GM18520 (cell line): ENCODE data around the gene SLC29A3.
"Not testable (repeated sequence)": the region's sequence is repeated elsewhere in the genome, so short reads cannot be mapped to it uniquely, and the experiment has no call there.

Experiments
- ATAC-seq: cut with Tn5 transposase; IDR thresholded peaks from one replicate; pipeline ENCODE4 v1.9.1; 2021; ENCODE audit not compliant: unreplicated experiment

SLC29A3 gene

GRCh38 chr10:71283876-71284275, 35.2 kb upstream of the SLC29A3 start:
- ATAC-seq: no peak

GRCh38 chr10:71284544-71285179, 34.4 kb upstream of the SLC29A3 start:
- ATAC-seq: no peak

GRCh38 chr10:71285180-71285545, 33.9 kb upstream of the SLC29A3 start:
- ATAC-seq: no peak

GRCh38 chr10:71285986-71286385, 33.1 kb upstream of the SLC29A3 start:
- no peak for ATAC-seq

- no peak for ATAC-seq
These were observed 32.4 kb upstream of the SLC29A3 start for GRCh38 chr10:71286521-71287294.

GRCh38 chr10:71287456-71287855, 31.6 kb upstream of the SLC29A3 start:
- no peak for ATAC-seq

DNA sequence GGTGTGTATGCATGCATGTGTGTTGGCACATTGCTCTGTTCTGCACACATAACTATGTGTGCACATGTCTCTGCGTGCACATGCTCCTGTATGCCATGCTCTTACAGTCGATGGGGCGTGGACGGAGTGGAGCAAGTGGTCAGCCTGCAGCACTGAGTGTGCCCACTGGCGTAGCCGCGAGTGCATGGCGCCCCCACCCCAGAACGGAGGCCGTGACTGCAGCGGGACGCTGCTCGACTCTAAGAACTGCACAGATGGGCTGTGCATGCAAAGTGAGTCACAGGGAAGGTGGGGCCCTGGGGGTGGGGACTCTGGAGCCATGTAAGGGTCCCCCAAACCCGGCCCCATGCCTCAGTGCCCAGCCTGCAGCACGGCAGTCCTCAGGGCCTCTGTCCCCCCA, 30.6 kb upstream of the SLC29A3 start:
- ATAC-seq: no peak

- ATAC-seq: no peak
These were observed 29.5 kb upstream of the SLC29A3 start for GRCh38 chr10:71289421-71290130.

DNA sequence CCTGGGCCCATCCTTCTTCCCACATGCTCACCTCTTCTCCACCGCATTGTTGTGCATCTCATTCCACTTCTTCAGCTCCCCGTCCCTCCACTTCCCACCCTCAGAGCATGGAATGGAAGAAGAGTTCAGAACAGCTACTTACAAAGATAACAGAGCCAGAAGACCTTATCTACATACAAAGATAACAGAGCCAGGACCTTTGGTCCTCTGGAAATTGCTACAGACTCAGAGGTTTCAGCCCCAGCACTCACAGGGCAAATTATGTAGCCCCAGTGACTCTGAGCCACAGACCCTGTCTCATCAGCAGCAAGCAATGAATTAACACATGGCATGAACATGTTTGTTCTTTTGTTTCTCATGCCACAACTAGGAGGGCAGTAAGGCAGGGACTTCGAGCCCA, 28.7 kb upstream of the SLC29A3 start:
- no peak for ATAC-seq

DNA sequence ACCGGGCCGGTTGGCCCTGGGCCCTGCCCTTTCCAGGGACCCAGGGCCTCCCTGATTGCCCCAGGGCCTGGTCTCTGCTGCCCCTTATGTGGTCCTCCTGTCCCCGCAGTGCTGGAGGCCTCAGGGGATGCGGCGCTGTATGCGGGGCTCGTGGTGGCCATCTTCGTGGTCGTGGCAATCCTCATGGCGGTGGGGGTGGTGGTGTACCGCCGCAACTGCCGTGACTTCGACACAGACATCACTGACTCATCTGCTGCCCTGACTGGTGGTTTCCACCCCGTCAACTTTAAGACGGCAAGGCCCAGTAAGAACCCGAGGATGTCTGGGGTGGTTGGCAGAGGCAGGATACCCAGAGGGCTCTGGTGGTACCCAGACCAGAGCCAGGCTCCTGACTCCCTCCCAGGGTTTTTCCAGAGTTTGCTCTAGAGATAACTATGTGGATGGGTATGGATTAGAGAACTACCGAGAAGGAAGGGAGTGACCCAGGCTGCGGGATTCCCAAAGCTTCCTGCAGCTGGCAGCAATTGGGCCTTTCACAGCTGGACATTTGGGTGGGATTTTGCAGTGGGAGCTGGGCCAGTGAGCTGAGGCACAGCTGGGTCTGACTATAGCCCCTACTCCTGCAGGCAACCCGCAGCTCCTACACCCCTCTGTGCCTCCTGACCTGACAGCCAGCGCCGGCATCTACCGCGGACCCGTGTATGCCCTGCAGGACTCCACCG, 28.1 kb upstream of the SLC29A3 start:
- no peak for ATAC-seq

- no peak for ATAC-seq
These were observed 27.5 kb upstream of the SLC29A3 start for GRCh38 chr10:71291528-71291900.

- no peak for ATAC-seq
These were observed 26.2 kb upstream of the SLC29A3 start for GRCh38 chr10:71292624-71293445.

- no peak for ATAC-seq
These were observed 25.5 kb upstream of the SLC29A3 start for GRCh38 chr10:71293446-71294084.

DNA sequence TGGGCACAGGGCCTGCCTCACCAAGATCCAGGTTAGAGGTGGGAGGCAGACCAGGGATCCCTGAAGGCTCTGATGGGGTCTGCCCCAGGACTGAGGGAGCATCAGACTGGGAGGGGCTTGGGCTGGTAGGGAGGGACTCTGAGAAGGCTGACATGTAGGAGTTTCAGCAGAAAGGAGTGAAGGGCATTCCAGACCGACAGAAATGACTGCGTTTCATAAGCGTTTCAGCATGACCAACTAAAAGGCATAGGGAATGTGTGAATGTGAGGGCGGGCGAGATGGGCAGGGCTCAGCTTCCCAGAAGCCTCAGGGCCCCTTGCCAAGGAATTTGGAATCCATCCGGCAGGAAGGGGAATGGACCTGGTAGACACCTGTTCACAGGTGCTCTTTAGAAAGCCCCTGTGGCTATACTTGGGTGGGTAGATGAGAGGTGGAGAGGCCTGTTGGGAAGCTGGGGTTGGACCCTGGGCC, 24.9 kb upstream of the SLC29A3 start:
- ATAC-seq: no peak

- no peak for ATAC-seq
These were observed 24.2 kb upstream of the SLC29A3 start for GRCh38 chr10:71294856-71295255.

GRCh38 chr10:71295641-71296040, 23.4 kb upstream of the SLC29A3 start:
- ATAC-seq: no peak

- ATAC-seq: no peak
These were observed 23.0 kb upstream of the SLC29A3 start for GRCh38 chr10:71296086-71296485.

- not testable (repeated sequence) for ATAC-seq
These were observed 22.2 kb upstream of the SLC29A3 start for GRCh38 chr10:71296811-71297210.

DNA sequence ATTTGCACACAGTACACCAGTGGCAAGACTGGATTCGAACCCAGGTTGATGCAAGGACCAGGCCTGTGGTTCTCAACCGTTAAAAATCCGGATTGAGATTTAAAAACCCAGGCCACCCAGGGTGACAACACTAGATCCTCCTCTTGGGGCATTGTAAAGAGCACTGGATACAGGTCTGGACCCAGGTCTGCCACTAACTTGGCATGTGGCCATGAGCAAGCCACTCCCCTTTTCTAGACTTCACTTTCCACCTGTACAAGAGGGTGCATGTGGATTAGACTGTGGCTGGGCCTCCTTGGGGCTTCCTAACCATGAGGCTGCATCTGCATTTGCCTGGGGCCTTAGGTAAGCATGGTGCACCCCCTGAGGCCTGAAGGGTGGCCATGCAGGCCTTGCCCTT, 21.7 kb upstream of the SLC29A3 start:
- ATAC-seq: no peak
